Peyer's patch (tissue), 4 donors: ENCODE measurements around the gene HNRNPU. TPM values are rescaled to one million over a fixed set of nuclear protein-coding genes. Genes with fewer than 3 reads are reported as not detected.

Source experiments
- DNase-seq, 3 donors: peaks; one replicate each; pipeline ENCODE4 v3.0.0-alpha.2; 2017 to 2019
- H3K27ac ChIP-seq, 4 donors: fragments of 200-600 bp; sonication (generic); one replicate each; pipeline ENCODE4 v1.5.1; 2016 to 2019
- H3K27me3 ChIP-seq, 2 donors: fragments of 200-600 bp; sonication (generic); one replicate each; pipeline ENCODE4 v1.5.1; 2019
- H3K36me3 ChIP-seq, 3 donors: fragments of 200-600 bp; sonication (generic); one replicate each; pipeline ENCODE4 v1.5.1; 2016 to 2019
- H3K4me1 ChIP-seq, 4 donors: fragments of 200-600 bp; sonication (generic); one replicate each; pipeline ENCODE4 v1.5.1; 2016 to 2019
- H3K4me3 ChIP-seq, 4 donors: fragments of 200-600 bp; sonication (generic); 1 replicate in 3 of 4; 2 replicates in 1 of 4; pipeline ENCODE4 v1.5.1; 2016 to 2019; ENCODE audit warnings: mild to moderate bottlenecking in 1 of 4
- H3K9me3 ChIP-seq, 4 donors: fragments of 200-600 bp; sonication (generic); one replicate each; pipeline ENCODE4 v1.5.1; 2016 to 2019; ENCODE audit warnings: mild to moderate bottlenecking in 1 of 4
- CTCF ChIP-seq, 6 experiments: fragments of 450-650 bp in 4 of 6; fragments of 200-600 bp in 2 of 6; sonication (generic) in 1 of 6; IDR thresholded peaks; one replicate each; pipeline ENCODE4 v1.5.1; 2017 to 2019; ENCODE audit warnings: antibody characterized with exemption in 6 of 6, mild to moderate bottlenecking in 3 of 6, moderate library complexity in 1 of 6
- POLR2A ChIP-seq, 2 donors: fragments of 450-650 bp; IDR thresholded peaks; one replicate each; pipeline ENCODE4 v1.5.1; 2017; ENCODE audit warnings: antibody characterized with exemption in 2 of 2, mild to moderate bottlenecking in 2 of 2, moderate library complexity in 2 of 2
- total RNA-seq, 4 donors: library from RNA; depleted of rRNA; stranded (reverse); fragments of >200 nt; gene quantifications; one replicate each; pipeline ENCODE4 v1.1.0, GENCODE V29; 2016

Gene HNRNPU
- total RNA-seq, 4 donors from 2014 or later: 277 to 522 (median 324) TPM

- Histone ChIP-seq H3K4me3 (no peak overlapping the region), H3K9me3 (no peaks in the 10 kb centered on the region), H3K4me1 (peaks cover 0 to 6% (median 3%) of the 10 kb centered on the region in 4 donors), H3K36me3 (no peaks in the 10 kb centered on the region), H3K27me3 (no peaks in the 10 kb centered on the region), H3K27ac (no peak overlapping the region)
- TF ChIP-seq POLR2A (IDR thresholded peaks at IDR 0.05) (no peak), CTCF (IDR thresholded peaks at IDR 0.05) (no peak)
- no peak for DNase-seq
These were observed 2.0 kb upstream of the HNRNPU start for GRCh38 chr1:244866355-244866754.

GRCh38 chr1:244865820-244866219, 1.5 kb upstream of the HNRNPU start:
- H3K36me3 ChIP-seq: no peaks in the 10 kb centered on the region
- H3K4me3 ChIP-seq: no peak overlapping the region
- no peak for TF ChIP-seq POLR2A (IDR thresholded peaks at IDR 0.05)
- TF ChIP-seq CTCF (IDR thresholded peaks at IDR 0.05): no peak
- H3K4me1 ChIP-seq: peaks cover 4 to 11% (median 6%) of the 10 kb centered on the region in 4 donors
- no peaks in the 10 kb centered on the region for H3K9me3 ChIP-seq
- no peaks in the 10 kb centered on the region for H3K27me3 ChIP-seq
- DNase-seq: no peak
- peak overlapping the region in 2 of 4 donors; percentile 100 for H3K27ac ChIP-seq

- TF ChIP-seq POLR2A (IDR thresholded peaks at IDR 0.05): no peak
- no peak for TF ChIP-seq CTCF (IDR thresholded peaks at IDR 0.05)
- Histone ChIP-seq H3K4me1 (peaks cover 4 to 19% (median 11%) of the 10 kb centered on the region in 4 donors), H3K36me3 (peaks cover 0 to 6% (median 0%) of the 10 kb centered on the region in 3 donors), H3K27ac (peak overlapping the region; percentile 97 to 100 (median 100)), H3K27me3 (no peaks in the 10 kb centered on the region), H3K4me3 (peak overlapping the region; percentile 91 to 100 (median 98)), H3K9me3 (no peaks in the 10 kb centered on the region)
- DNase-seq: peak in 2 of 3 donors; percentile 56 to 63
These were observed 657 bp upstream of the HNRNPU start for GRCh38 chr1:244865028-244865371.

GRCh38 chr1:244863491-244864252, 671 bp downstream of the HNRNPU start:
- TF ChIP-seq POLR2A (IDR thresholded peaks at IDR 0.05): no peak
- no peak for TF ChIP-seq CTCF (IDR thresholded peaks at IDR 0.05)
- Histone ChIP-seq H3K4me3 (peak overlapping the region; percentile 91 to 100 (median 98)), H3K27me3 (no peaks in the 10 kb centered on the region), H3K27ac (peak overlapping the region; percentile 97 to 100 (median 100)), H3K4me1 (peaks cover 4 to 31% (median 12%) of the 10 kb centered on the region in 4 donors), H3K9me3 (no peaks in the 10 kb centered on the region), H3K36me3 (peaks cover 0 to 18% (median 0%) of the 10 kb centered on the region in 3 donors)
- peak; percentile 34 to 71 (median 68) for DNase-seq

GRCh38 chr1:244862699-244863490, 1.4 kb downstream of the HNRNPU start:
- Histone ChIP-seq H3K27me3 (no peaks in the 10 kb centered on the region), H3K36me3 (peaks cover 0 to 26% (median 0%) of the 10 kb centered on the region in 3 donors), H3K4me1 (peaks cover 4 to 38% (median 12%) of the 10 kb centered on the region in 4 donors), H3K27ac (peak overlapping the region; percentile 97 to 100 (median 100)), H3K9me3 (no peaks in the 10 kb centered on the region), H3K4me3 (peak overlapping the region; percentile 91 to 100 (median 98))
- TF ChIP-seq POLR2A (IDR thresholded peaks at IDR 0.05): peak; percentile 61 to 64
- TF ChIP-seq CTCF (IDR thresholded peaks at IDR 0.05): no peak
- DNase-seq: peak; percentile 98 to 99 (median 99)
